ENCODE data around the gene HSP90AB1.

DNA sequence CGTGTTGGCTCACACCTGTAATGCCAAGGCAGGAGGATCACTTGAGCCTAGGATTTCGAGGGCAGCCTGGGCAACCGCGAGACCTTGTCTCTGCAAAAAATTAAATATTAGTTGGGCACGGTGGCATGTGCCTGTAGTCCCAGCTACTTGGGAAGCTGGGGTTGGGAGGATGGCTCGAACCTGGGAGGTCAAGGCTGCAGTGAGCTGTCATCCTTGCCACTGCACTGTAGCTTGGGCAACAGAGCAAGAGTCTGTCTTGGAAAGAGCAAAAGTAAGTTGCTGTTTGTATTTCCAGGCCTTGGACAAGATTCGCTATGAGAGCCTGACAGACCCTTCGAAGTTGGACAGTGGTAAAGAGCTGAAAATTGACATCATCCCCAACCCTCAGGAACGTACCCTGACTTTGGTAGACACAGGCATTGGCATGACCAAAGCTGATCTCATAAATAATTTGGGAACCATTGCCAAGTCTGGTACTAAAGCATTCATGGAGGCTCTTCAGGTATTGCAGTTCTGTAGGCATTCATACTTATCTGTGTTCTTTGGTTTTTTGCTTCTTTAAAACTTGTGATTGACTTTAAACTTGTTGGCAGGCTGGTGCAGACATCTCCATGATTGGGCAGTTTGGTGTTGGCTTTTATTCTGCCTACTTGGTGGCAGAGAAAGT, 2.3 kb downstream of the HSP90AB1 start:
- TF ChIP-seq, protein P1, sequence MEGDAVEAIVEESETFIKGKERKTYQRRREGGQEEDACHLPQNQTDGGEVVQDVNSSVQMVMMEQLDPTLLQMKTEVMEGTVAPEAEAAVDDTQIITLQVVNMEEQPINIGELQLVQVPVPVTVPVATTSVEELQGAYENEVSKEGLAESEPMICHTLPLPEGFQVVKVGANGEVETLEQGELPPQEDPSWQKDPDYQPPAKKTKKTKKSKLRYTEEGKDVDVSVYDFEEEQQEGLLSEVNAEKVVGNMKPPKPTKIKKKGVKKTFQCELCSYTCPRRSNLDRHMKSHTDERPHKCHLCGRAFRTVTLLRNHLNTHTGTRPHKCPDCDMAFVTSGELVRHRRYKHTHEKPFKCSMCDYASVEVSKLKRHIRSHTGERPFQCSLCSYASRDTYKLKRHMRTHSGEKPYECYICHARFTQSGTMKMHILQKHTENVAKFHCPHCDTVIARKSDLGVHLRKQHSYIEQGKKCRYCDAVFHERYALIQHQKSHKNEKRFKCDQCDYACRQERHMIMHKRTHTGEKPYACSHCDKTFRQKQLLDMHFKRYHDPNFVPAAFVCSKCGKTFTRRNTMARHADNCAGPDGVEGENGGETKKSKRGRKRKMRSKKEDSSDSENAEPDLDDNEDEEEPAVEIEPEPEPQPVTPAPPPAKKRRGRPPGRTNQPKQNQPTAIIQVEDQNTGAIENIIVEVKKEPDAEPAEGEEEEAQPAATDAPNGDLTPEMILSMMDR (IDR thresholded peaks at IDR 0.05): no peak
- TF ChIP-seq POLR2A (IDR thresholded peaks at IDR 0.05): no peak
